Activated T-helper 17 cell treated with anti-CD3 and anti-CD28 coated beads, Interleukin-2, amount 50 U/mL, for 72 hours (primary cell): ENCODE measurements around the gene FGF3. TPM values are rescaled to one million over a fixed set of nuclear protein-coding genes. Genes with fewer than 3 reads are reported as not detected.

Experiments used
- ATAC-seq: fragments of 150-1000 bp; cut with Tn5 transposase; replicated peaks from 2 replicates; pipeline ENCODE4 v1.10.0; 2021; ENCODE audit warnings: mild to moderate bottlenecking, moderate library complexity
- H3K27ac Mint-ChIP-seq: one replicate; pipeline ENCODE4 v1.8.0; 2022; ENCODE audit warnings: mixed read lengths
- H3K27me3 Mint-ChIP-seq: one replicate; pipeline ENCODE4 v1.8.0; 2022; ENCODE audit warnings: mixed read lengths
- H3K36me3 Mint-ChIP-seq: one replicate; pipeline ENCODE4 v1.8.0; 2022; ENCODE audit warnings: low read depth, mild to moderate bottlenecking, mixed read lengths
- H3K4me1 Mint-ChIP-seq: one replicate; pipeline ENCODE4 v1.8.0; 2022; ENCODE audit warnings: mixed read lengths
- H3K4me3 Mint-ChIP-seq: one replicate; pipeline ENCODE4 v1.8.0; 2022; ENCODE audit warnings: mild to moderate bottlenecking, mixed read lengths
- H3K9me3 Mint-ChIP-seq: one replicate; pipeline ENCODE4 v1.8.0; 2022; ENCODE audit warnings: mixed read lengths
- total RNA-seq, 2 donors: library from RNA; stranded (reverse); gene quantifications; one replicate each; pipeline ENCODE4 v1.2.3, GENCODE V29; 2022

Gene FGF3
- total RNA-seq, result not detected

DNA sequence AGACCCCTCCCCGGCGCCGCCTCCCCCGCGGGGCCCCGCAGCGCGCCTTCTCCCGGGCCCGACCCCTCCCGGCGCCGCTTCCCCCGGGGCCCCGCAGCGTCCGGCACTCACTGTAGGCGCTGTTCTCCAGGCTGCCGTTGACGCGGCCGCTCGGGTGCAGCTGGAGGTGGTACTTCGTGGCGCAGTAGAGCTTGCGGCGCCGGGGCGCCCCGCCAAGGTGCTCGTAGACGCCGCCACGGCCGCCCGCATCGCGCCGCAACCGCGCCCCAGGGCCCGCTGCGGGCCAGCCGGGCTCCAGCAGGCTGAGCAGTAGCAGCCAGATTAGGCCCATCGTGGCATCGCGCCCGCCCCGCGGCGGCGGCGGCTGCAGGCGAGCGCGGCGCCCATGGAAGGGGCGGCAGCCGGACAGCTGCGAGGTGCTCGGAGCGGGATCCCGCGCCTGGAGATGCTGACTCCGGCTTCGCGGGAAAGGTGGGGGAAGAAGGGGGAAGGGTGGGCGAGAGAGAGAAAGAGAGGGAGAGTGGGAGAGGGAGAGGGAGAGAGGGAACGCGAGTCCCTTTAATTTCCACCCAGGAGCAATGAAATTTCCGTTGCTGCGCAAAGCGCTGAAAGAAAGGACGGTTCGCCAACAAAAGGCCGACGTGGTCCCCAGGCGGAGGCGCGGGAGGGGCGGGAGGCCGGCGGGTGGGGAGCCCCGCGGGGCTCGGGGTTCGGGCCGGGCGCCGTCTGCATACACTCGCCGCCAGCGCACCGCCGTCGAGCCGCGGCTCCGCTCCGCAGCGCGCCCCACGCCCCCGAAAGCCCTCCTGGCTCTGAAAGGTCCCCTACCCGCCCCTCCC, at the start of gene FGF3:
Gene FGF3 (minus strand): TSS at position 814 of the 839 bp plus-strand sequence. CDS start 483 bp downstream, at position 331.
- H3K27me3 Mint-ChIP-seq, result peaks cover 34% of the 10 kb centered on the region
- no peaks in the 10 kb centered on the region for H3K36me3 Mint-ChIP-seq
- H3K9me3 Mint-ChIP-seq, result no peaks in the 10 kb centered on the region
- H3K27ac Mint-ChIP-seq, result no peak within 1 kb of the TSS
- H3K4me1 Mint-ChIP-seq, result no peaks in the 10 kb centered on the region
- no peak for ATAC-seq
- no peak within 1 kb of the TSS for H3K4me3 Mint-ChIP-seq

DNA sequence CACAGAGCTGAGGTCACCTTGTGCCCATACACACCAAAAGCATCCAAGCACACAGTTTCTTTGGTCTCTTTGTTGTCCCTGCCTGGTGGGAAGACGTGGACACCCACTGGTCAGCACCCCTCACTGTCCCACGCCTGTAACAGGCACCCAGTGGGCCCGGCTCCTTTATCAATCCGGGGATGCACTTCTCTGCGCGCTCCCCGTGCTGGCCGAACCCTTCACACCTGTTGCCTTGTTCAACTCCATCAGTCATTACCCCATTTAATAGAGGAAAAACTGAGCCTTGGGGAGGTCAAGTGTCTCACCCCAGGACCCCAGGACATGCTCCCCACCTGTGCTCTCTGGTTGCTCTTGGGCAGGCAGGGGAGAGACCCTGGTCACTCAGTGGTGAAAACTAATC, 49.7 kb upstream of the FGF3 start:
- no peak overlapping the region for H3K27ac Mint-ChIP-seq
- no peaks in the 10 kb centered on the region for H3K4me1 Mint-ChIP-seq
- no peak for ATAC-seq
- no peaks in the 10 kb centered on the region for H3K9me3 Mint-ChIP-seq
- H3K27me3 Mint-ChIP-seq, result peaks cover 20% of the 10 kb centered on the region
- no peaks in the 10 kb centered on the region for H3K36me3 Mint-ChIP-seq
- no peak overlapping the region for H3K4me3 Mint-ChIP-seq

DNA sequence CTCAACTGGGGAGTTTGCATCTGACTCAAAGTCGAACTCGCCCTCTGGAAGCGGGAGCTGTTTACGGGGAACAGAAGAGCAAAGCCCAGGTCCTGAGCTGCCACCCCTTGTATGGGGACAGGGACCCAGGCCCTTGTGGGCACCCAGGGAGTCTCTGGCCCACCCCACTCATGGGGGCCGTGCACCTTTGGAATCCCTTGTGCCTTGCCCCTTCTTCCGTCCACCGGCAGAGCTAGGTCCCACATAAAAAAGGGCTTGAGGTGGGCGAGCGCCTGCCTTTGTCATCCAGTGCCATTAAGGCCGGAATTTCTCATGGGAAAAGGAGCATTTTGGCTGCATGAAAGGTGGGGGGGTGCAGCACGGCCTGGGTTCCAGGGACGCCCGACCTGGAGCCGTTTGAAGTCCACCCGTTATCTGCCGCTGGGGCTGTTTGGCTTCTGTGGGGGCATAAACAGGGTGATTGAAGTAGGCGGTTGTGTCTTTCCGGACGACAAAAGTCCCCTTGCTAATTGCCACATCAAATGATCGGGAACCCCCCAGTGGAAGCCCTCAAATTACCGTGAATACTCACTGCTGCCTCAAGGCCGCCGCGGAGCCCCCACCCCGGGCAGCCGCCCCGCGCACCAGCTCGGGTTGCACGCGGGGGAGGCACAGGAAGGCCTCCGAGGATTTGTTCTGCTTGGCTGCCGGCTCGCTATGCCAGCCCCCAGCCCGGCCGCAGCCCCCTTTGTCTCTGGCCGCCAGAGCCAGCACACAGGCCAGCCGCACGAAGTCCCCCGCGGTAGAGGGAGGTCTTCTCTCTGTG, 49.0 kb upstream of the FGF3 start:
- ATAC-seq, result no peak
- no peaks in the 10 kb centered on the region for H3K4me1 Mint-ChIP-seq

DNA sequence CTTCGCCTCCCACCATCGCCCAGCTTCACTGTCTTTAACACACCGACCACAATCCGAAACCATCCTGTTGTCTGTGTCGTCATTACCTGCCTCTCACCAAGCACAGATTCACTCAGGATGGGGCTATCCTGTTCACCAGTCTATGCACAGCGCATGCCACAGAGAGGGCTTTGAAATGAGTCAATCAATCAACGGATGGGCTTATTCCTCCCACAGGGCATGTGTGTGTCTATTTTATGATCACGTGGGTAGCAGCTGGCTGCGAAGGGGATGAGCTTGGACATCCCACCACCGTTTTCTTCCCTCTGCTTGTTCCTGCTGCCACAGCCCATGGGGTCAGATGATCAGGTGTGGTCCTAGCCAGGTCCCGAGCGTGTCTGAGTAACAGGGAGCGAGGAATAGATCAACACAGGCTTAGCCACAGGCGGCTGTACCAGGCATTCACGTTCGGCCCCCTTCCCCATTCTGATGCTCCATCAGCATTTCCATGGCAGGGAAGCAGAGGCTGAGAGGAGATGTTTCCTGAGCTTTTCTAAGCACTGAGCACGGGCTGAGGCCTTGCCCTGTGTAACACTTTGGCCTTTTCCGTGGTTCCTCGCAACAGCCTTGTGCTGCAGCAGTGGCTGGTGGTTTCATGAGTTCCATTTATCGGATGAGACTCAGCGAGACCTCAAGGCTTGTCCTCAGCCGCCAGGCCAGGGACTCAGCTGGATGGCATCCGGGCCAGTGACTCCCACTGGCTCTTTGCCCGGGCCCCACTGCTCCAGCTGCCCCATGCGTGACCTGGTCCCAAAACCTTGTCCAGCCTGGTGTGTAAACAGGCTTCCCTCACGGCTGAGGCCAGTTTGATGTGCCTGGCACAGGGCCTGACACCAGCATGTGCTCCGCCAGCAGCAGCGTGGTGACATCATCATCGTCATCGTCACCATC, 48.1 kb upstream of the FGF3 start:
- Mint-ChIP-seq H3K4me3 (no peak overlapping the region), H3K4me1 (no peaks in the 10 kb centered on the region), H3K27ac (no peak overlapping the region), H3K9me3 (no peaks in the 10 kb centered on the region), H3K27me3 (peaks cover 24% of the 10 kb centered on the region), H3K36me3 (no peaks in the 10 kb centered on the region)
- no peak for ATAC-seq

More for the DNA sequence above, 49.0 kb upstream of the FGF3 start:
- no peaks in the 10 kb centered on the region for H3K9me3 Mint-ChIP-seq
- H3K27ac Mint-ChIP-seq, result no peak overlapping the region
- no peak overlapping the region for H3K4me3 Mint-ChIP-seq
- H3K36me3 Mint-ChIP-seq, result no peaks in the 10 kb centered on the region
- H3K27me3 Mint-ChIP-seq, result peaks cover 24% of the 10 kb centered on the region

DNA sequence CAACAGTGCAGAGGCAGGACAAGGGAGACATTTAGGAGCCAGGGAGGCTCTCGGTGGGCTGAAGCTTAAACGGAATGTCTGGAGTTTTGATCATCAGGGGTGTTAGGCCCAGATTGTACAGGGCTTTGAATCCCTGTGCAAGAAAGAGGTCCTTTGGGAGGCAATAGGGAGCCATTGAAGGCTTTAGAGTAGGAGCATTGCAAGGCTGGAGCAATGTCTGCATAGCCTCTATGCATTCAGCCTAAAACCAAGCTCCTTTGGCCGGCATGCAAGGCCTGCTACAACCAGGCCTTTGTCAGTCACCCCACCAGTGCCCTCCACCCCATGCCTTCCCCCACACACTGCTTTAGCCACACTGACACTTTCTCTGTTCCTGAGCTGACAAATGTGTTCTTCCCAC, 47.4 kb upstream of the FGF3 start:
- Mint-ChIP-seq H3K36me3 (no peaks in the 10 kb centered on the region), H3K4me3 (no peak overlapping the region), H3K27me3 (peaks cover 26% of the 10 kb centered on the region), H3K4me1 (no peaks in the 10 kb centered on the region), H3K27ac (no peak overlapping the region), H3K9me3 (no peaks in the 10 kb centered on the region)
- ATAC-seq, result no peak

DNA sequence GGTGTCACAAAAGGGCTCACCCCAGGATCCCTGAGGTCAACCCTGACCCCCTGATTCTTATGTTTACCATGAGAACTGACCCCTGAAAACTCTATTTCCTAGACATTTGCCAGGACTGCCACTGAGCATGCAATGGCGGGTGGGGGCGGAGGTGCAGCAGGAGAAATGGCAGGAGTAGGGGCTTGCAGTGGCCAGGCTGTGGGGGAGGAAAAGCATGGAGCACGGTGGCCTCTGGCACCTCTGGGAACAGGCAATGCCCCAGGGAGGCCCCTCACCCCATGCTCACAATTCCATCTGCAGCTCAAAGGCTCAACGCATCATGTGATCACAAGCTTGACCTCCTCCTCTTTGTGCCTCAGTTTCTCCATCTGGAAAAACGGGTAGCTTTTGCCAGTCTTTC, 46.5 kb upstream of the FGF3 start:
- no peaks in the 10 kb centered on the region for H3K36me3 Mint-ChIP-seq
- no peak for ATAC-seq
- H3K4me3 Mint-ChIP-seq, result no peak overlapping the region
- no peak overlapping the region for H3K27ac Mint-ChIP-seq
- peaks cover 30% of the 10 kb centered on the region for H3K27me3 Mint-ChIP-seq
- H3K9me3 Mint-ChIP-seq, result no peaks in the 10 kb centered on the region
- no peaks in the 10 kb centered on the region for H3K4me1 Mint-ChIP-seq

DNA sequence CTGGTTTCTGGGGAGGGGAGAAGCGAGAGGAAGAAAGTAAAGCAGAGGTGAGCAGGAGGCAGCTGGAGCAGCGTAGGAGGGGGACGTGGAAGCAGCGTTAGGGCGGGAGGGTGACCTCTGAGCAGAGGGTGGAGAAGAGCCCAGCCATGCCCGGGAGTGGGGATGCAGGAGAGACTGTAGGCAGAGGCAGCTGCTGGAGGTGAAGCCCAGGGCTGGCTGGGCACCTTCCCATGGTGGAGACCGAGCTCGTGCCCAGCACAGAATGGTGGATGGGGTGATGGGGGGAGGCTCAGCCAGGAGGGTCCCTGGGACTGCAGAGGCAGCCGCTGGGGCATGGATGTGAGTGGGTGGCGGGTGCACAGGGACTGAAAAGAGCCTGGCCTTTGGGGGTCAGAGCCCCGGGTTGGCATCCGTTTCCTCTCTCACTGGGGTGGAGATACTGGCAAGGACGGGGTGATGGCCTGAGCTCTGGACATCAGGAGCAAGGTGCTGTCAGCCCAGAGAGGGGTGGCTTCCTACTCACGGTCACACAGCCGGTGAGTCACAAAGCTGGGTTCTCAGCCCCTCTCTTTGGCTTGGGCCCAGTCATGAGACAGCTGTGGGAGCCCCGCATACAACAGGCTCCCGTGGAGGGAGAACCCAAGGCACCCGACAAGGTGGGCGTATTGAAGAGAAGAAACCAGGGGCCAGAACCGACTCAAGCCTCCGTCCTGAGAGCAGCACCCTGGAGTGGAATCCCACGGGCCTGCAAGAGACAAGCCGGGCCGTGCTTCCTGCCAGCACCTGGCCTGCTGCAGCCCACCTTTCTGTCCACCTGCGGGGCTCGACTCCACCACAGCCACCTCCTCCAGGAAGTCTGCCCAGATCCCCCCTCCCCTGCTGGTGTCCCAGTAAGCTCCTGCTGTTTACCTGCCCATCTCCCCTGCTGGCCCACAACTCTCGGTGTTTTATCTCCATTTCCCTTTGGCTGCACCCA, 45.8 kb upstream of the FGF3 start:
- no peak for ATAC-seq
- no peaks in the 10 kb centered on the region for H3K4me1 Mint-ChIP-seq
- H3K27ac Mint-ChIP-seq, result no peak overlapping the region
- peaks cover 32% of the 10 kb centered on the region for H3K27me3 Mint-ChIP-seq
- no peaks in the 10 kb centered on the region for H3K9me3 Mint-ChIP-seq
- H3K4me3 Mint-ChIP-seq, result no peak overlapping the region
- no peaks in the 10 kb centered on the region for H3K36me3 Mint-ChIP-seq

DNA sequence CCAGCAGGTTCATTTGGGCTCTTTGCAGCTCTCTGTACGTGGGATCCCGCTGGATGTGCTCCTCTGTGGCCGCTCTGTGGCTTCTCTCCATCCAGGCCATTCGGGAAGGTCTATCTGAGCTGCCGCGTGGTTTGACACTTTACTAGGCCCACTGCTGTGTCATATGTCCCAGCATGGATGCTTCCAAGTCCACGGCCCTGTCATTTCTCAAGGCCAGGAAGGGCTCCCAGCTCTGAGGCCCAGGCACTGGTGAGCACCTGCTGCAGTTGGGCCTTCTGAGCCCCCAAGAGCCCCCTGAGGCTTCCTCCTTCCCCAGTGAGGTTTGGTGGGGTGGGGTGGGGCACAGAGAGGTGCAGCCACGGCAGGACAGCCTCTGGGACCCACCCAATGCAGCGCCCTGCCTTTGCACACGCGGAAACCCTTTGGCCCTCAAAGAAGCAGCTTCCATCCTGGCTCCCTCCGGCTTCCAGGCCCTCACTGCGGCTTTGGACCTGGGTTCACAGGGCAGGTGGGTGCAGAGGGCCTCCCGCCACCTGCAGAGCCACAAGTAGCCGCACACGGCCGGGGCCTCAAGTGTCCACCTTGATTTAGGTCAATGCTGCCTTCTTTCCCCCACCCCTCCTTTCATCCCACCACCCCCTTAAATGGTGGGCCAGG, 44.5 kb upstream of the FGF3 start:
- no peaks in the 10 kb centered on the region for H3K9me3 Mint-ChIP-seq
- no peaks in the 10 kb centered on the region for H3K4me1 Mint-ChIP-seq
- no peaks in the 10 kb centered on the region for H3K36me3 Mint-ChIP-seq
- no peak overlapping the region for H3K27ac Mint-ChIP-seq
- ATAC-seq, result no peak
- peaks cover 35% of the 10 kb centered on the region for H3K27me3 Mint-ChIP-seq
- H3K4me3 Mint-ChIP-seq, result no peak overlapping the region

DNA sequence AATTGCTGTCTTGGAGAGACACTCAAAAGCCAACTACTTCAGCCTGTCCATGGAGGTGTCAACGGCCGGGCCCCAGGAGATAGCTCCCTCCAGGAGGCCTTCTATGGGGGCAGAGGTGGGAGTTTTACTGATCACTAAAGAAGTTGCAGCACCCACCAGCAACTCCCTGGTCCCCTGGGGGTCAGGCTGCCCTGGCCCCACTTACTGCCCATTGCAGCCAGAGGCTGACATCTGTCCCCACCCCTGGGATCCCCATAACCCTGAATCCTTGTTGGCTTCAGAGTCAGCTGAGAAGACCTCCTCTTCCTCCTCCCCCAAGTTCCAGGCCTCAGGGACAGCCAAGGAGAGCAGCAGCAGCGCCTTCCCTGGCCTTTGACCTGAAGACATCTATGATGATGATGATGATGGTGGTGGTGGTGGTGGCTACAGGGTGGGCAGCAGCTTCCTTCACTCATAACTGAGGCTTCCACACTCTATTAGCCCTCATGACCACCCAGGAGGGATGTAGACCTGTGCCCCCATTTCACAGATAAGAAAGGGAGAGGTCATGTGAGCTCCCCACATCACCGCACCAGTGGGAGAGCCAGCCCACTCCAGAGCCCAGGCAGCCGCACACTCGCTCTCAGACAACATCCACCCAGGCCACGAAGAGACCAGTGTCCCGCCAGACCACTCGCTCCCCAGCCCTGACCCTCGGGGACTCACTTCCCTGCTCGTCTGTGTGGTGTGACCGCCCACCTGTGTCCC, 43.8 kb upstream of the FGF3 start:
- Mint-ChIP-seq H3K9me3 (no peaks in the 10 kb centered on the region), H3K27me3 (peaks cover 35% of the 10 kb centered on the region), H3K36me3 (no peaks in the 10 kb centered on the region), H3K27ac (no peak overlapping the region), H3K4me1 (no peaks in the 10 kb centered on the region), H3K4me3 (no peak overlapping the region)
- no peak for ATAC-seq

DNA sequence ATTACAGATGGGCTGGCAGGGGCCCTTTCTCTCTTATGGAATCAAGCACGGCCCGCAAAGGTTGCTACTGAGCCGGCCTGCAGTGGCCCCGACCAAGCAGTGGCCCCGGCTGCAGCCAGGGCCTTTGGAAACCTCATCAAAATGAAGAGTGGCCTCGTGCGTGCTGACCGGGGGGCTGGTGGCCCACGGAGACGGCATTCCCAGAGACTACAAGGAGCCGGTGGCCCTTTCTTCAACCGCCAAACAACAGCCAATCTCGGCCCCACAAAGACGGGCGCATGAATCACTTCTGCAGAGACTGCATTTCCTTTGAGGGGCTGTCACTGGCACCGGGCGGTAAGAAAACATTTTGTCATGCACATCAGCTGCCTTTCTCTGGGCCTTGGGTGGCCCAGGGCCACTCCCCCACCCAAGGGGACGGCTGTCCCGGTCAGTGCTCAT, 43.1 kb upstream of the FGF3 start:
- Mint-ChIP-seq H3K27ac (no peak overlapping the region), H3K4me3 (no peak overlapping the region), H3K9me3 (no peaks in the 10 kb centered on the region), H3K36me3 (no peaks in the 10 kb centered on the region), H3K4me1 (no peaks in the 10 kb centered on the region), H3K27me3 (peaks cover 39% of the 10 kb centered on the region)
- no peak for ATAC-seq

DNA sequence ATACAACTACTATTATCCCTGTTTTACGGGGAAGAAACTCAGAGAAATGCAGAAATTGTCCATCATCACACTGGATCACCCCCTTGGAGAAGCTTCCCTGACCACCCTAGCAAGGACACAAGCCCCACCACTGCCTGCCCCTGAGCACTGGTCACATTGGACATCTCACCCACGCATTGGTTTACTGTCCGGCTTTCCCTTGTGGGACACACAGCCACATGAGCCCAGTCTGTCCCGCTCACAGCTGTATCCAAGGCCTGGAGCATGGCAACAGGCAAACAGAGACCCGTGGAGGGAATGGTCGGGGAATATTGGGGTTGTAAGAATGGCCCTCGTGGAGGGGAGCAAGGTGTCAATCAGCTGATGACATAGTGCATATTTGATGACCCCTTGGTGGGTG, 42.7 kb upstream of the FGF3 start:
- H3K4me3 Mint-ChIP-seq, result no peak overlapping the region
- no peaks in the 10 kb centered on the region for H3K9me3 Mint-ChIP-seq
- H3K27me3 Mint-ChIP-seq, result peaks cover 40% of the 10 kb centered on the region
- H3K27ac Mint-ChIP-seq, result no peak overlapping the region
- no peaks in the 10 kb centered on the region for H3K36me3 Mint-ChIP-seq
- ATAC-seq, result no peak
- no peaks in the 10 kb centered on the region for H3K4me1 Mint-ChIP-seq

DNA sequence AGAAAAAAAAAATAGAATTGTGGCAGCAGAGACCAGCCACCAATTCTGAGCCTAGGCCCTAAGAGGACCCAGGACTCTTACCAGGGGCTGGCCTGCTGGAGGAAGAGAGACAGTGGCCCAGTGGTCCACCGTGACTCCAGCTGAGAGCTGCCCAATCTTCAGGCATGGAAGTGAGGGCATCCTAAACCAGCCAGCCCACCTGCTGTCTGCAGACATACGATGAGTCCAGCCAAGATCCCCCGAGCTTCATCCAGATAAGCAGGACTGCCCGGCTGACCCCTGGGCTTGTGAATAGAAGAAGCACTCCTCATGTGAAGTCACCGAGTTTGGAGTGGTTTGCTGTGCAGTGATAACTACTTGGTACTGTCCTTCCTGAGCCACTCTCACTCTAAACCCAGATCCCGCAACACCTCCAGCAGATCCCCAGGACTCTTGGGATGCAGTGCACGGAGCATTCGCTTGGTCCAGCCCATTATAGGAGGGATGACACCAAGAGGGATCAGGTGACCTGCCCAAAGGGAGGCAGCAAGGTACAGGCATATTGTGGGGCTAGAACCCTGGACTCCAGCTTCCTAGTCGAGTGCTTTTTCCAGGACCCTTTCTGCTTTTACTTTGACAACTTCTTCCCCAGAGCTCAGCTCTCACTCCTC, 41.7 kb upstream of the FGF3 start:
- H3K27ac Mint-ChIP-seq, result no peak overlapping the region
- H3K4me1 Mint-ChIP-seq, result no peaks in the 10 kb centered on the region
- no peaks in the 10 kb centered on the region for H3K9me3 Mint-ChIP-seq
- ATAC-seq, result no peak
- H3K36me3 Mint-ChIP-seq, result no peaks in the 10 kb centered on the region
- H3K27me3 Mint-ChIP-seq, result peaks cover 44% of the 10 kb centered on the region
- no peak overlapping the region for H3K4me3 Mint-ChIP-seq
